GM18873 (cell line): ENCODE results near the gene TFDP2.
"Not testable (repeated sequence)": the region's sequence is repeated elsewhere in the genome, so short reads cannot be mapped to it uniquely, and the experiment has no call there.

Experiments used
- ATAC-seq: cut with Tn5 transposase; IDR thresholded peaks from one replicate; pipeline ENCODE4 v1.9.1; 2021; ENCODE audit warnings: mild to moderate bottlenecking, moderate library complexity, moderate number of reproducible peaks; ENCODE audit not compliant: unreplicated experiment, low FRiP score

TFDP2 gene

DNA sequence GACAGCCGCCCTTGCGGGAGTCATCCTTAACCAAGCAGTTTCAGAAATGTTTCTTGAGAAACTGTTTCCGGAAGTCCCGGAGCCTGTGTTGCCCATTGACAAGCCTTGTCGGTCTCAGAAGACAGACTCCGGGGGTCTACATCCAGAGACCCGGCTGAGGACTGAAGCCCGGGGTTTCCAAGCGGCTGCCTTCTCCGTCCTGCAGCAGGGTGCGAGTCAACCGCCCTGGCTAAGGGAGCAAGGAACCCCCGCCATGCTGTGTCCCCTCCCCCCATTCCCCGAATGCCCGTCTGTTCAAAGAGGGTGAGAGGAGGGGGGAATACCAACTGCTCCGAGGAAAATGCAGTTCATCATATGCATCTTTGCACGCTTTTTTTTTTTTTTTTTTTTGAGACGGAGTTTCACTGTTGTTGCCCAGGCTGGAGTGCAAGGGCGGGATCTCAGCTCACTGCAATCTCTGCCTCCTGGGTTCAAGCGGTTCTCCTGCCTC, 211.3 kb downstream of the TFDP2 start:
- no peak for ATAC-seq

DNA sequence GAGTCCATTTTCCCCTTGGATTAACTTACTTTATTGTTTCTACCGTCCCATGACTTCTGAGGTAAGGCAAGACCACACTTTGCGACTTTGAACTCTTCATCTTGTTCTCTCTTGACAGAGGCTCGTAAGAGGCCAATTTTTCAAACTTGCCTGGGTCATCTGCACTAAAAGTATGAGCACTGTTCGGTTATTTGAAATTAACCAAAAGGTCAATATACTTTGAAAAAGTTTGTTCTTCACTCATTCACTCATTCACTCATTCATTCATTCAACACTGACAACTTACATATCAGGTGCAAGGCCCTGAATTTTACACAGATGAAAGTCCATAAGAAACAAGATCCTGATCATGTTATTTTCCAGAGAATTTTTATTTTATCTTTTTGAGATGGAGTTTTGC, 215.0 kb downstream of the TFDP2 start:
- no peak for ATAC-seq

DNA sequence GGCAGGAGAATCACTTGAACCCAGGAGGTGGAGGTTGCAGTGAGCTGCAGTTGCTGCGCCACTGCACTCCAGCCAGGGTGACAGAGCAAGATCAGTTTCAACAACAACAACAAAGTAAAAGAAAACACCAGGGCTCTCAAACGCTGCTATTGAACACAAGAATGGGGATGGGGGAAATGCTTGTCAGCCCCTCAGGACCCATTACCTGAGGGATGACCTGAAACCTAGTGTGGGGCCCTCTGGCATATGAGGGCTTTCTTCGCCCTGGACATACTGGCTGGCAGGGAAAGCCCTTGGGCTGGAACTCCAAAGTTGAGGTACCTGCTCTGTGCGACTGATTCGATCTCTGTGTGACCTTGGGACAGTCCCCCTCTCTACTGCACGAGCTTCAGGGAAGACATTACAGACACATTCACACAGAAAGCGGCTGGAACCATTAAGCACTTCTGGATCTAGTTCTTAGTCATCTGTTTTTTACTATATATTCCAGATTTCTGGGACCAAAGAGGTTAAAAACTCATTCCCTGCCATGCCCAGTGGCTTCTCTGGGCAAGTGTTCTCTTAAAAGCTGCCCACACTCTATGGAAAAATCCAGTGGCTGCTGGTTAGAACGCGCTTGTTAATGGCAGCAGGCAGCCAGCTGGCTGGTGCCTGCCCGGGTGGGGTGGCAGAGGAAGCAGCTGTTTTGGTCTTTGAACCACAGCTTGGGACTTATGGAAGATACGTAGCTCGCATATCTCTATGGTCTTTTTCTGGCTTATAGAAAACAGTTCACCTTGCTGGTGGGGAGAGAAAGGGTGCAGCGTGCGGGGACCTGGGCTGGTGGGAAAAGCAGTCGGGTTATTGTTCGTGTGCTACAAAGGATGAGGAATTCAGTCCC, 215.7 kb downstream of the TFDP2 start:
- no peak for ATAC-seq

- ATAC-seq = no peak
These were observed 218.5 kb downstream of the TFDP2 start for GRCh38 chr3:141930801-141931200.

DNA sequence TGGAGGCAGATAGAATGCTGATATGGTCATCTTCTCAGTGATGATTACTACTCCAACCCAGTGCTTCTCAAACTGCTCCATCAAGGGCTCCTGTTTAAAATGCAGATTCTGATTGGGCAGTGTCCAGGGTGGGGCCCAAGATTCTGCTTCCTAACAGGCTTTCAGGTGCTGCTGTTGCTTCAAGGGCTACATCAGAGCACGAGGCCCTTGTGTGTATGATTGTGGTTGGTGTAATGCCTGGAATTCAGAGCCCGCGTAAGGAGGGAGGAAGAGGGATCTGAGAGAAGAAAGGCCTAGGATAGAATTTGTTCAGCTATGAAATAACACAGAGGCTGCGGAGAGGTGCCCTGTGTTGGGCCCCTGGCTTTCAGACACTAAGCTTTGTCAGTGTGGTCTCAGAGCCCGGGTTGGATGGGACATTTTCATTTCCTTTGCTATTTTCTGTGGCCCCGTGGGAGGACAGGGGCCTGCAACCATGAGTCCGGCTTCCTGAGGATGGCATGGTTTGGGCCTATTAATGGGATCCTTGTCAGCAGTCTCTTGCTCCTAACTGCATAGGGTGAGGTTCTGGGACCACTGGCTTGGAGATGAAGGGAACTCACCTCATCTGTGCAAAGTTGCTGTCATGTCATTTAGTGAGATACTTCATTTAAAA, 219.9 kb downstream of the TFDP2 start:
- ATAC-seq = no peak

GRCh38 chr3:141928631-141929270, 220.6 kb downstream of the TFDP2 start:
- no peak for ATAC-seq

DNA sequence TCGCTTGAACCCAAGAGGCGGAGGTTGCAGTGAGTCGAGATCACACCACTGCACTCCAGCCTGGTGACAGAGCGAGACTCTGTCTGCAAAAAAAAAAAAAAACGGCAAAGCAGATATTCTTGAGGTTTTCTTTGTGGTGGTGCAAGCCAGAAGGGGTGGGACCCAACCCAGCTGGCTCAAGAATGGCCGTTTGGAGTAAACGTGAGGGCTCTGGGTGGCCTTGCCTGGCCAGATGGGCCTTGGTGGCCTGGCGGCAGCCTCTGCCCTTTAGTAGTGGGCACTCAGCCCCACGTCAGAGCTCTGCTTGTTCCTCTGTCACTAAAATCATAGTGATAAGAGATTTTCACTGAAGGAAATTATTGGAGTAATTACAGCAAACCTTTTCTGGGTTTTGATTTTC, 222.4 kb downstream of the TFDP2 start:
- ATAC-seq = no peak

- not testable (repeated sequence) for ATAC-seq
These were observed 223.7 kb downstream of the TFDP2 start for GRCh38 chr3:141925677-141926076.

DNA sequence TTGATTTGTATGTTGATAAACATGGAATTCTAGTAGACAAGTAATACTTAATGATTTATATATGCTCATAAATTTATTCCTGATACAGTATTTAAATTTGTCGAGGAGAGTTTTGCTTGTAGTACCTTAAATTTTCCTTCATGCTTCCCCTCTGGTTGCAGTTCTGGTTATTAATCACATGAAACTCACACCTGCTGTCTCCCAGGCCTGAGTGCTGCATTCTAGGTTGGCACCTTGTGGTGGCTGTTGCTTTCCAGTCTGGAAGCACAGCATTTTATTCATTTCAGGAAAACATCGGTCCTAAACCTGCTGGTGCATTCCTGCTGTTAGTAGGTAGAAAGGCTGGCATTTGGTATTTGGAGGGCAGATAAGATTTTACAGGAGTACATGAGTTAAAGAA, 228.0 kb downstream of the TFDP2 start:
- no peak for ATAC-seq

GRCh38 chr3:141920701-141921100, 228.6 kb downstream of the TFDP2 start:
- ATAC-seq = no peak

DNA sequence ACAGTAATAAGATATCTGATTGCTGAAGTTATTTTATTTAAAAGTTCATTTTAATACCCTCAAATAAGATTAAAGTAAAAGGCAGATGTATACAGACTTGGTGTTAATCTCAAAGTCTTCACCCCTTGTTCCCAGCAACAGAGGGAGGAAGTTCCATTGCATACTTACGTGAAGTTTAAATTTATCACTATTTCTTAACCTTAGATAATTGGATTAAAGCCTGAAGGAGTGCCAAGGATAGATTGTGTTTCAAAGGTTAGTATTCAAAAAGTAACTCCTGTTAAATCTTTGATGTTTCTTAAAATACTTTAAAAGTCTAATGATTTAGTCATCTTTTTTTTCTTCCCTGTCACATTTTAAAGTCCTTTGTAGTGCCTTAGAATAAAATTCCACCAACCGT, 233.6 kb downstream of the TFDP2 start:
- no peak for ATAC-seq

GRCh38 chr3:141915016-141915415, 234.3 kb downstream of the TFDP2 start:
- no peak for ATAC-seq

- ATAC-seq = no peak
These were observed 235.0 kb downstream of the TFDP2 start for GRCh38 chr3:141914311-141914710.

DNA sequence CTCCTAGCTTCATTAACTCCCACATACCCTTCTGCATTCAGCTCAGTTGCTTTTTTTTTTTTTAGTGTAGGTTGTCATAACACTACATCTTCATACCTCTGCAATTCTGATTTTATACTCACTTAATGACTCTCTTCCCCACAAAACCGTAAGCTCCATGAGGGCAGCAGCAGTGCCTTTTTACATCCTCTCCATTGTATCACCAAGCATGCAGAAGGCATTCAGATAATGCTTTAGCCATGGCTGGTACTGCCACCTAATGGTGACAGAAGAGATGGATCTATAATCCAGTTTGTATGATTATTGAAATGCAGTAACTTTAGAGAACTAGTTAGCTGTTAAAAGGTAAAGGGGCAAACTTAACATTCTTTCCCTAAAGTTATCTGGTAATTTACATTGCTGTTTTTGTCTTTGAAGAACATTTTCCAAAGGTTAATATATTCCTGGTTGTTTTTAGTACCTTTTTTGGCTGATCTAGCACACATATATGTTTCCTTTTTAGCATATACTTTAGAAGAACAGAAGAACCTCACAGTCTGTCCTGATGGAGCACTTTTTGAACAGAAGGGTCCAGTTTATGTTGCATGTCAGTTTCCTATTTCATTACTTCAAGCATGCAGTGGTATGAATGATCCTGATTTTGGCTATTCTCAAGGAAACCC, 236.1 kb downstream of the TFDP2 start:
- ATAC-seq = no peak

- ATAC-seq = not testable (repeated sequence)
These were observed 239.4 kb downstream of the TFDP2 start for GRCh38 chr3:141909986-141910385.

GRCh38 chr3:141909408-141909807, 239.9 kb downstream of the TFDP2 start:
- no peak for ATAC-seq

GRCh38 chr3:141905129-141905528, 244.2 kb downstream of the TFDP2 start:
- no peak for ATAC-seq

DNA sequence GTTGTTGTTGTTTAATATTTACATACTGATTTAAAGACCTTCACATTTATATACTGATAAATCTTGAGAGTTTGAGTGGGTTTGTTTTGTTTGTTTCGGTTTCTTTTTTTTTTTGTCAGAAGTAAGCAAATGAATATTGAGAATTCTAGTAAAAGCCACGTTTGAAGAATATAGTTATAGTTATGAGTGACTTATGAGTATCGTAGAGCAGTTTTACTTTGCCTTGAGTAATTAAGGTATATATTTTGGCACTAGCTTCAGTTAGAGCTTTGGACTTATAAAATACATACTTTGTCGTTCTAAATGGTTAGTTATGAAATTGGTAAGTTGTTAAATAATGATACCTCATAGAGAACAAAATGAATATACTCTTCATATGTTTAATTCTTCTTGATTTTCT, 245.1 kb downstream of the TFDP2 start:
- no peak for ATAC-seq

DNA sequence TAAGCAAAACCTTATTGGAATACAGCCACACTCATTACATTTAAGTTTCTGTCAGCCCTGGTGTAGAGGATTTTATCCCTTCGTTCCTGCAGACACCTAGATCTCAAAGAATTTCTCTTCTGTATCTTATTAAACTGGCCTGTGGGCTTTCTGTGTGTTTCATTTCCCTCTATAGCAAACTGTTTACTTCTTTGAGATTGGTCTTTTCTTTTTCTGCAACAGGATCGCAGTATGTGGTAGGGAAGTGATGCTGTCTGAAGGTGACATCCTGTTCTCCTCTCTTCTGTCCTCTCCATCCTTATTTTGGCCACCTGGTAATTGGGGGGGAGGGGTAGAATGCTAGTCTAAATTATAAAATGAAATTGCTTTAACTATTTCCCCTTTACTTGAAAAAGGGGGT, 247.4 kb downstream of the TFDP2 start:
- ATAC-seq = no peak

DNA sequence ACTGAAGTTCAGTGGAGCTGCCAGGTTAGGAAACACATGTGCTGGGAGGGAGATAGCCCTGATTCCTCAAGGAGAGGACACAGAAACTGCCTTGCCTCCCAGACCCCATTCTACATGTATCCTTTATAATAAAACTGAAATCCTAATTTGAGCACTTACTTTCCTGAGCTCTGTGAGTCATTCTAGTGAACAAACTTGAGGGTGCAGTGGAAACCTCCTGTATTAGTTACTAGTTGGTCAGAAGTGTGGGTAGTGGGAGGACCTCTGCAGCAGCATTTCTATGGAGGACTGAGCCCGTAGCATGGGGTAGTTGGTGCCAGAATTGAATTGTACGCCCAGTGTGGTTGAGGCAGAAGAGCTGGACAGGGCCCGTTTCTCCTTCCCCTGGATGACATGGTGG, 249.0 kb downstream of the TFDP2 start:
- ATAC-seq = no peak

- no peak for ATAC-seq
These were observed 250.4 kb downstream of the TFDP2 start for GRCh38 chr3:141898908-141899307.
